Ishikawa (cell line): ENCODE measurements around the gene RETSAT.

Source experiments
- CEBPB ChIP-seq: IDR thresholded peaks from 2 replicates; pipeline ENCODE4 v1.6.1; 2012
- CREB1 ChIP-seq: IDR thresholded peaks from 2 replicates; pipeline ENCODE4 v1.6.1; 2012; ENCODE audit warnings: low read depth
- EP300 ChIP-seq: IDR thresholded peaks from 2 replicates; pipeline ENCODE4 v1.6.1; 2012; ENCODE audit warnings: borderline replicate concordance
- FOXM1 ChIP-seq: IDR thresholded peaks from 2 replicates; pipeline ENCODE4 v1.6.1; 2012; ENCODE audit warnings: low read depth, borderline replicate concordance
- NFIC ChIP-seq: IDR thresholded peaks from 2 replicates; pipeline ENCODE4 v1.6.1; 2012
- RAD21 ChIP-seq: IDR thresholded peaks from 2 replicates; pipeline ENCODE4 v1.6.1; 2012; ENCODE audit warnings: low read depth
- REST ChIP-seq: IDR thresholded peaks from 2 replicates; pipeline ENCODE4 v1.6.1; 2012; ENCODE audit warnings: low read depth, mild to moderate bottlenecking
- TAF1 ChIP-seq: IDR thresholded peaks from 2 replicates; pipeline ENCODE4 v1.6.1; 2012; ENCODE audit warnings: low read depth, mild to moderate bottlenecking
- TCF12 ChIP-seq: IDR thresholded peaks from 2 replicates; pipeline ENCODE4 v1.6.1; 2012; ENCODE audit warnings: low read depth
- TEAD4 ChIP-seq: IDR thresholded peaks from 2 replicates; pipeline ENCODE4 v1.6.1; 2012
- YY1 ChIP-seq: IDR thresholded peaks from 2 replicates; pipeline ENCODE4 v1.6.1; 2012; ENCODE audit warnings: low read depth
- ZBTB7A ChIP-seq: IDR thresholded peaks from 2 replicates; pipeline ENCODE4 v1.6.1; 2012; ENCODE audit warnings: low read depth
- TF ChIP-seq, protein P1 (sequence below): IDR thresholded peaks from 2 replicates; pipeline ENCODE4 v1.6.1; 2012
- TF ChIP-seq, protein P2 (sequence below): IDR thresholded peaks from 2 replicates; pipeline ENCODE4 v1.6.1; 2012

DNA sequence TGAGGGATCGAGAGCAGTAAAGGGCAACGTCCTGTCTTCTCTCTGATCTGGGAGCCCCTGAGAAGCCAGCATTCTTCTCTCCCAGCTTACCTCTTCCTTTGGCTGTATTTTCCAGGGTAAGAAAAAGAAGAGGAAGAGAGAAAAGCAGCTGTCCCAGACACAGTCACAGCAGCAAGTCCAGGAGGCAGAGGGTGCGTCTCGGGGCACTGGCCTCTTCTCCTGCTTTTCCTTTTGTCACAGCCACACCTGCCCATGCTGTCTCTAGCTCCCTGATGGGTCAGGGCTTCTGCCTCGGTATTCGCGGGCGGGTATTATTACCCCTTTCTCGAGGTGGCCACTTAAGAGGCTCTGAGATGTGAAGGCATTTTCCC is 46.8 kb downstream of the RETSAT start:
- TF ChIP-seq EP300 (no peak), RAD21 (no peak), CREB1 (no peak), YY1 (no peak), FOXM1 (no peak), REST (no peak), NFIC (no peak), TEAD4 (no peak), TAF1 (no peak), TCF12 (no peak), ZBTB7A (no peak), CEBPB (no peak)
- TF ChIP-seq, protein P1, sequence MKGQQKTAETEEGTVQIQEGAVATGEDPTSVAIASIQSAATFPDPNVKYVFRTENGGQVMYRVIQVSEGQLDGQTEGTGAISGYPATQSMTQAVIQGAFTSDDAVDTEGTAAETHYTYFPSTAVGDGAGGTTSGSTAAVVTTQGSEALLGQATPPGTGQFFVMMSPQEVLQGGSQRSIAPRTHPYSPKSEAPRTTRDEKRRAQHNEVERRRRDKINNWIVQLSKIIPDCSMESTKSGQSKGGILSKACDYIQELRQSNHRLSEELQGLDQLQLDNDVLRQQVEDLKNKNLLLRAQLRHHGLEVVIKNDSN: no peak
- TF ChIP-seq, protein P2, sequence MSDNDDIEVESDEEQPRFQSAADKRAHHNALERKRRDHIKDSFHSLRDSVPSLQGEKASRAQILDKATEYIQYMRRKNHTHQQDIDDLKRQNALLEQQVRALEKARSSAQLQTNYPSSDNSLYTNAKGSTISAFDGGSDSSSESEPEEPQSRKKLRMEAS: no peak
